ENCODE measurements around the gene HPCAL1. TPM values are rescaled to one million over a fixed set of nuclear protein-coding genes. Genes with fewer than 3 reads are reported as not detected.
"Not testable (repeated sequence)": the region's sequence is repeated elsewhere in the genome, so short reads cannot be mapped to it uniquely, and the experiment has no call there.

HPCAL1 gene
- total RNA-seq, 1 donor from 2014 or later = 3.7 TPM

GRCh38 chr2:10260130-10260529, 42.6 kb upstream of the HPCAL1 start:
- Mint-ChIP-seq H3K27me3 (ENCODE audit: insufficient read depth, low read depth) (peaks cover 12% of the 10 kb centered on the region), H3K9me3 (no peaks in the 10 kb centered on the region), H3K36me3 (no peaks in the 10 kb centered on the region), H3K4me1 (peaks cover 16% of the 10 kb centered on the region), H3K27ac (no peak overlapping the region), H3K4me3 (no peak overlapping the region)
- H3K36me3 ChIP-seq = no peaks in the 10 kb centered on the region
- no peak overlapping the region for H3K4me3 ChIP-seq
- H3K79me2 ChIP-seq (ENCODE audit: low read depth) = no peaks in the 10 kb centered on the region
- TF ChIP-seq EZH2phosphoT487 (IDR thresholded peaks at IDR 0.05) = no peak
- no peak for TF ChIP-seq CTCF (IDR thresholded peaks at IDR 0.05)
- TF ChIP-seq EZH2 (IDR thresholded peaks at IDR 0.05) = no peak
- no peak for DNase-seq (ENCODE audit: low spot score)
- H3K9ac ChIP-seq = no peak overlapping the region
- no peaks in the 10 kb centered on the region for H4K20me1 ChIP-seq (ENCODE audit: low read depth)
- no peaks in the 10 kb centered on the region for H3K9me3 ChIP-seq (ENCODE audit: low read depth)
- no peak overlapping the region for H3K4me2 ChIP-seq
- no peak overlapping the region for H2AFZ ChIP-seq (replicated peaks)
- no peaks in the 10 kb centered on the region for H3K4me1 ChIP-seq
- no peak overlapping the region for H3K27ac ChIP-seq
- H3K27me3 ChIP-seq = no peaks in the 10 kb centered on the region
- H3F3A ChIP-seq (ENCODE audit: low read depth) = no peaks in the 10 kb centered on the region

GRCh38 chr2:10263526-10263925, 39.2 kb upstream of the HPCAL1 start:
- not testable (repeated sequence) for H4K20me1 ChIP-seq (ENCODE audit: low read depth); H3K27ac Mint-ChIP-seq; H3F3A ChIP-seq (ENCODE audit: low read depth); H2AFZ ChIP-seq (replicated peaks); H3K79me2 ChIP-seq (ENCODE audit: low read depth); H3K4me2 ChIP-seq; H3K36me3 ChIP-seq; H3K9ac ChIP-seq; H3K36me3 Mint-ChIP-seq; H3K4me1 ChIP-seq; H3K9me3 ChIP-seq (ENCODE audit: low read depth); H3K27ac ChIP-seq; H3K9me3 Mint-ChIP-seq; H3K4me3 Mint-ChIP-seq; H3K27me3 ChIP-seq; DNase-seq (ENCODE audit: low spot score); H3K4me3 ChIP-seq
- Mint-ChIP-seq H3K4me1 (peaks cover 14% of the 10 kb centered on the region), H3K27me3 (ENCODE audit: insufficient read depth, low read depth) (peaks cover 11% of the 10 kb centered on the region)

- Mint-ChIP-seq H3K27ac (no peak overlapping the region), H3K9me3 (no peaks in the 10 kb centered on the region), H3K27me3 (ENCODE audit: insufficient read depth, low read depth) (peaks cover 9% of the 10 kb centered on the region), H3K36me3 (no peaks in the 10 kb centered on the region), H3K4me1 (peaks cover 14% of the 10 kb centered on the region), H3K4me3 (peak overlapping the region; percentile 41)
- Histone ChIP-seq H3K79me2 (ENCODE audit: low read depth) (no peaks in the 10 kb centered on the region), H4K20me1 (ENCODE audit: low read depth) (no peaks in the 10 kb centered on the region), H3K9me3 (ENCODE audit: low read depth) (no peaks in the 10 kb centered on the region), H3F3A (ENCODE audit: low read depth) (no peaks in the 10 kb centered on the region), H3K4me1 (no peaks in the 10 kb centered on the region), H2AFZ (replicated peaks) (no peak overlapping the region), H3K27me3 (no peaks in the 10 kb centered on the region), H3K9ac (no peak overlapping the region), H3K4me3 (no peak overlapping the region), H3K36me3 (no peaks in the 10 kb centered on the region), H3K4me2 (no peak overlapping the region), H3K27ac (no peak overlapping the region)
- DNase-seq (ENCODE audit: low spot score) = no peak
- TF ChIP-seq CTCF (IDR thresholded peaks at IDR 0.05) (no peak), EZH2phosphoT487 (IDR thresholded peaks at IDR 0.05) (no peak), EZH2 (IDR thresholded peaks at IDR 0.05) (no peak)
These were observed 38.0 kb upstream of the HPCAL1 start for GRCh38 chr2:10264506-10265328.

Data from neural progenitor cell (in vitro differentiated cells).